Heart right ventricle (tissue), 16 donors: Measurements from ENCODE around the gene ALDH9A1. TPM values are rescaled to one million over a fixed set of nuclear protein-coding genes. Genes with fewer than 3 reads are reported as not detected.
"Not testable (repeated sequence)": the region's sequence is repeated elsewhere in the genome, so short reads cannot be mapped to it uniquely, and the experiment has no call there.

Experiments
- ATAC-seq, 8 donors: fragments of 200-7000 bp; cut with Tn5 transposase; one replicate each; pipeline ENCODE4 v1.9.1; 2020; ENCODE audit warnings: mild to moderate bottlenecking in 8 of 8, moderate library complexity in 8 of 8, moderate number of reproducible peaks in 1 of 8
- DNase-seq, 2 donors: peaks; one replicate each; pipeline ENCODE4 v3.0.0-alpha.2; 2020
- H3K27ac ChIP-seq, 10 donors: fragments of 200-600 bp; sonication (generic) in 2 of 10; one replicate each; pipeline versions ENCODE4 v1.5.0 to v1.8.0; 2020 to 2022; ENCODE audit warnings: mild to moderate bottlenecking in 3 of 10
- H3K27me3 ChIP-seq, 7 donors: fragments of 200-600 bp; one replicate each; pipeline ENCODE4 v1.8.0; 2021 to 2022; ENCODE audit warnings: mild to moderate bottlenecking in 2 of 7
- H3K36me3 ChIP-seq, 9 donors: fragments of 200-600 bp; sonication (generic) in 1 of 9; one replicate each; pipeline versions ENCODE4 v1.5.0 to v1.8.0; 2020 to 2022; ENCODE audit warnings: mild to moderate bottlenecking in 2 of 9
- H3K4me1 ChIP-seq, 9 donors: fragments of 200-600 bp; sonication (generic) in 1 of 9; one replicate each; pipeline versions ENCODE4 v1.5.0 to v1.8.0; 2020 to 2022; ENCODE audit warnings: mild to moderate bottlenecking in 4 of 9
- H3K4me3 ChIP-seq, 10 donors: fragments of 200-600 bp; sonication (generic) in 2 of 10; one replicate each; pipeline versions ENCODE4 v1.5.0 to v1.8.0; 2020 to 2022; ENCODE audit warnings: mild to moderate bottlenecking in 7 of 10, moderate library complexity in 2 of 10
- H3K9me3 ChIP-seq, 11 donors: fragments of 200-600 bp in 10 of 11; sonication (generic) in 2 of 11; one replicate each; pipeline versions ENCODE4 v1.5.0 to v1.8.0; 2013 to 2022; ENCODE audit warnings: mild to moderate bottlenecking in 2 of 11, control low read depth in 1 of 11, moderate library complexity in 1 of 11
- CTCF ChIP-seq, 9 donors: fragments of 200-600 bp; sonication (generic) in 2 of 9; IDR thresholded peaks; one replicate each; pipeline versions ENCODE4 v1.5.0 to v1.8.0; 2021 to 2022; ENCODE audit warnings: antibody characterized with exemption in 9 of 9, mild to moderate bottlenecking in 5 of 9, moderate library complexity in 1 of 9
- WGBS, 2 donors: extraction: QIAGEN DNeasy Blood & Tissue Kit; methylation state at CpG; one replicate each; pipeline ENCODE4 v1.1.7; 2013; ENCODE audit warnings: inconsistent platforms in 1 of 2; 5-methylcytosine and 5-hydroxymethylcytosine counted together
- intact Hi-C, 10 donors: fragments of 100-400 bp; cut with DNase I; formaldehyde crosslinking; loops; one replicate each; pipeline versions ENCODE4 v1.11.1 to v1.14.2; 2022
- polyA plus RNA-seq, 2 donors: library from polyadenylated mRNA; stranded (reverse); fragments of 200-250 nt; gene quantifications; one replicate each; pipeline ENCODE4 v1.2.3, GENCODE V29; 2013
- total RNA-seq, 10 donors: library from RNA; stranded (reverse); fragmentation: NEBNext Ultra II Directional in 3 of 10; extraction: Animal tissue kit (Norgen Biotek cat#: 25700) in 3 of 10; gene quantifications; one replicate each; pipeline versions ENCODE4 v1.2.1 to v1.2.4, GENCODE V29; 2021 to 2023
- donor health status: Arrhythmogenic right ventricular cardiomyopathy.
- donor health status: ischemic (EF 13 %, LVEDD 7.1; RV severe dilation, severe dysfunction).
- donor health status: healthy with polysubstance abuse.
- donor health status: DM: no; HTN: yes; CAD: no.
- donor health status: DM: no; HTN: no; CAD: no.
- donor health status: ischemic (EF 25% LVEDD 6.9; RV normal size, moderate dysfunction).
- donor health status: ischemic (EF 25% LVEDD 5.7; RV mildly dilated, moderate dysfunction).
- donor health status: healthy.
- donor health status: DM: yes; HTN: yes; CAD: no.
- donor health status: Ischemic cardiomyopathy.
- donor health status: ischemic (EF 35%, LVEDD 5.7; RV mildly dilated, moderate dysfunction).
- donor health status: nonischemic (EF 11% LVEDD 7.7; RV severe dilation, severe dysfunction).
- donor health status: DM: yes; HTN: yes; CAD: no.
- donor health status: PGD.
- donor health status: ischemic (EF 29% LVEDD 5.4; RV normal size, mild dysfunction).
- donor health status: nonischemic (EF 23%, LVEDD 6.1; RV moderate dilation, normal function).

Gene ALDH9A1
- total and polyA plus RNA-seq, 12 donors, result 13.8 to 75.3 (median 63.6) TPM

DNA sequence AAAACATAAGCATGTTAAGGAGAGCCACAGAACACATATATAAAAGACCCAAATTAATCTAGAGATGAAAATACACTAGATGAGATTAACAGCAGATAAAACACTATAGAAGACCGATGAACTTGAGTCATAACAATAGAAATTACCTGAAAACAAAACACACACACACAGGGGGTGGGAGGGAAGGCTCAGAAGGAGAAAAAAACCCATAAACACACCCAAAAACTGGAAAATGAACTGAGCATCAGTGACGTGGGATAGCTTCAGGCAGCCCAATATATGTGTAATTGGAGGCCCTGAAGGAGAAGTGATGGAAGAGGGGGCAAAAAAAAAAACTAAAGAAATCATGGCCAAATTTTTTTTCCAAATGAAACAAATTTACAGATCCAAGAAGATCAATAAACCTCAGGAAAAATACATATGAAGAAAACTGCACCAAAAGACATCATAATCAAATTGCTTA lies 11.4 kb downstream of the ALDH9A1 start:
- Histone ChIP-seq H3K36me3 (peaks cover 0 to 82% (median 9%) of the 10 kb centered on the region in 9 donors), H3K4me3 (no peak overlapping the region), H3K4me1 (peaks cover 0 to 12% (median 0%) of the 10 kb centered on the region in 9 donors), H3K27me3 (no peaks in the 10 kb centered on the region), H3K27ac (no peak overlapping the region), H3K9me3 (no peaks in the 10 kb centered on the region)
- intact Hi-C loops, result loop anchor here in 1 of 10 donors (5.0 kb wide), 1 partner anchor 305 kb away; no protein-coding TSS in a partner anchor
- WGBS, 2 donors, result 92 to 100% methylated on average over 2 of the region's 2 CpGs
- no peak for ATAC-seq
- DNase-seq, result no peak
- TF ChIP-seq CTCF (IDR thresholded peaks at IDR 0.05), result no peak

- intact Hi-C loops, result loop anchor here in 1 of 10 donors (5.0 kb wide), 1 partner anchor 304 kb away; no protein-coding TSS in a partner anchor
- TF ChIP-seq CTCF (IDR thresholded peaks at IDR 0.05), result peak in 2 of 9 donors; percentile 15 to 18
- WGBS, 2 donors, result 86 to 87% methylated on average over 6 of the region's 6 CpGs
- Histone ChIP-seq H3K9me3 (no peaks in the 10 kb centered on the region), H3K36me3 (peaks cover 0 to 82% (median 15%) of the 10 kb centered on the region in 9 donors), H3K27ac (peak overlapping the region in 1 of 10 donors; percentile 2), H3K4me3 (no peak overlapping the region), H3K27me3 (no peaks in the 10 kb centered on the region), H3K4me1 (peaks cover 0 to 12% (median 0%) of the 10 kb centered on the region in 9 donors)
- ATAC-seq (no peak), DNase-seq (no peak)
Measured at GRCh38 chr1:165686121-165686970, 12.0 kb downstream of the ALDH9A1 start.

GRCh38 chr1:165683848-165684485 lies 14.4 kb downstream of the ALDH9A1 start:
- H3K36me3 ChIP-seq, result peaks cover 0 to 86% (median 35%) of the 10 kb centered on the region in 9 donors
- no peak for ATAC-seq

GRCh38 chr1:165680773-165681172 lies 17.6 kb downstream of the ALDH9A1 start:
- H3K9me3 ChIP-seq, H3K27me3 ChIP-seq, H3K4me3 ChIP-seq, ATAC-seq, H3K27ac ChIP-seq, DNase-seq, intact Hi-C loops: not testable (repeated sequence)
- H3K4me1 ChIP-seq, result peaks cover 0 to 12% (median 0%) of the 10 kb centered on the region in 9 donors
- peaks cover 0 to 95% (median 53%) of the 10 kb centered on the region in 9 donors for H3K36me3 ChIP-seq
- 94 to 95% methylated on average over 4 of the region's 4 CpGs for WGBS, 2 donors

More at GRCh38 chr1:165683848-165684485, 14.4 kb downstream of the ALDH9A1 start:
- Histone ChIP-seq H3K9me3 (no peaks in the 10 kb centered on the region), H3K27me3 (no peaks in the 10 kb centered on the region), H3K4me1 (peaks cover 0 to 12% (median 0%) of the 10 kb centered on the region in 9 donors), H3K27ac (no peak overlapping the region), H3K4me3 (no peak overlapping the region)
- intact Hi-C loops, result no loop called here
- 0% methylated on average over 1 of the region's 1 CpG for WGBS, 2 donors
- DNase-seq, result no peak
- no peak for TF ChIP-seq CTCF (IDR thresholded peaks at IDR 0.05)
